H9 (cell line): Measurements from ENCODE around the gene TTLL9. TPM values are rescaled to one million over a fixed set of nuclear protein-coding genes. Genes with fewer than 3 reads are reported as not detected.

Experiments
- DNase-seq: peaks from one replicate; pipeline ENCODE4 v3.0.0-alpha.2; 2017
- H2AFZ ChIP-seq: one replicate; pipeline ENCODE4 v1.6.1; 2013; ENCODE audit warnings: mild to moderate bottlenecking, low read length, control low read depth, moderate library complexity
- H2AK5ac ChIP-seq: 2 replicates; pipeline ENCODE4 v1.6.1; 2013; ENCODE audit warnings: low read length, control low read depth, mixed read lengths; ENCODE audit not compliant: insufficient read length
- H2BK120ac ChIP-seq: one replicate; pipeline ENCODE4 v1.6.1; 2013; ENCODE audit warnings: low read depth, mild to moderate bottlenecking, low read length, control low read depth, inconsistent platforms; ENCODE audit not compliant: poor library complexity, severe bottlenecking
- H2BK12ac ChIP-seq: 2 replicates; pipeline ENCODE4 v1.6.1; 2013; ENCODE audit warnings: low read length, control low read depth, mixed read lengths, low read depth; ENCODE audit not compliant: insufficient read length
- H2BK15ac ChIP-seq: 2 replicates; pipeline ENCODE4 v1.6.1; 2013; ENCODE audit warnings: low read depth, low read length, control low read depth
- H2BK20ac ChIP-seq: one replicate; pipeline ENCODE4 v1.6.1; 2013; ENCODE audit warnings: low read depth, mild to moderate bottlenecking, low read length, control low read depth, inconsistent platforms; ENCODE audit not compliant: poor library complexity, severe bottlenecking
- H2BK5ac ChIP-seq: 2 replicates; pipeline ENCODE4 v1.6.1; 2013; ENCODE audit warnings: low read length, control low read depth, mixed read lengths; ENCODE audit not compliant: insufficient read length
- H3K14ac ChIP-seq: 2 replicates; pipeline ENCODE4 v1.6.1; 2013; ENCODE audit warnings: low read length, control low read depth; ENCODE audit not compliant: insufficient read depth
- H3K18ac ChIP-seq: 2 replicates; pipeline ENCODE4 v1.6.1; 2013; ENCODE audit warnings: low read depth, mild to moderate bottlenecking, mixed read lengths, low read length, control low read depth; ENCODE audit not compliant: insufficient read length
- H3K23ac ChIP-seq: 2 replicates; pipeline ENCODE4 v1.6.1; 2013; ENCODE audit warnings: low read length, control low read depth, mixed read lengths, low read depth; ENCODE audit not compliant: insufficient read length
- H3K23me2 ChIP-seq: 2 replicates; pipeline ENCODE4 v1.6.1; 2013; ENCODE audit warnings: low read depth, mild to moderate bottlenecking, mixed read lengths, low read length, control low read depth; ENCODE audit not compliant: insufficient read length, poor library complexity, severe bottlenecking
- H3K27ac ChIP-seq: 2 replicates; pipeline ENCODE4 v1.5.1; 2013; ENCODE audit warnings: low read length, control low read depth, mixed read lengths, low read depth; ENCODE audit not compliant: insufficient read length
- H3K27me3 ChIP-seq: 2 replicates; pipeline ENCODE4 v1.6.1; 2013; ENCODE audit warnings: low read length, control low read depth, inconsistent platforms; ENCODE audit not compliant: insufficient read depth
- H3K4ac ChIP-seq: 2 replicates; pipeline ENCODE4 v1.6.1; 2013; ENCODE audit warnings: low read depth, mild to moderate bottlenecking, control low read depth, inconsistent platforms, low read length, moderate library complexity
- H3K4me1 ChIP-seq: 2 replicates; pipeline ENCODE4 v1.6.1; 2013; ENCODE audit warnings: low read length, control low read depth, inconsistent platforms; ENCODE audit not compliant: insufficient read depth
- H3K4me2 ChIP-seq: 2 replicates; pipeline ENCODE4 v1.6.1; 2013; ENCODE audit warnings: low read length, control low read depth, mixed read lengths; ENCODE audit not compliant: insufficient read length, insufficient read depth
- H3K56ac ChIP-seq: 2 replicates; pipeline ENCODE4 v1.6.1; 2013; ENCODE audit warnings: low read depth, mild to moderate bottlenecking, mixed read lengths, low read length, control low read depth; ENCODE audit not compliant: insufficient read length
- H3K79me1 ChIP-seq: 2 replicates; pipeline ENCODE4 v1.6.1; 2013; ENCODE audit warnings: low read depth, mild to moderate bottlenecking, moderate library complexity, low read length, control low read depth, inconsistent platforms; ENCODE audit not compliant: insufficient read depth, poor library complexity, severe bottlenecking
- H3K79me2 ChIP-seq: 2 replicates; pipeline ENCODE4 v1.6.1; 2013; ENCODE audit warnings: low read length, control low read depth, inconsistent platforms; ENCODE audit not compliant: insufficient read depth
- H3K9ac ChIP-seq: 2 replicates; pipeline ENCODE4 v1.6.1; 2013; ENCODE audit warnings: low read length, control low read depth, mixed read lengths; ENCODE audit not compliant: insufficient read length; ENCODE audit errors: extremely low read depth
- H3K9me3 ChIP-seq: one replicate; pipeline ENCODE4 v1.6.1; 2013; ENCODE audit warnings: low read depth, low read length, inconsistent platforms; ENCODE audit not compliant: control insufficient read depth
- H3T11ph ChIP-seq: one replicate; pipeline ENCODE4 v1.6.1; 2013; ENCODE audit warnings: mild to moderate bottlenecking, low read length, control low read depth, inconsistent platforms
- H4K20me1 ChIP-seq: one replicate; pipeline ENCODE4 v1.6.1; 2013; ENCODE audit not compliant: control insufficient read depth, insufficient read length, insufficient read depth
- H4K5ac ChIP-seq: 2 replicates; pipeline ENCODE4 v1.6.1; 2013; ENCODE audit warnings: low read depth, mild to moderate bottlenecking, mixed read lengths, low read length, control low read depth; ENCODE audit not compliant: insufficient read length
- H4K8ac ChIP-seq: replicated peaks from 2 replicates; pipeline ENCODE4 v1.6.1; 2013; ENCODE audit warnings: low read length, control low read depth, mixed read lengths, low read depth; ENCODE audit not compliant: insufficient read length
- H4K91ac ChIP-seq: 2 replicates; pipeline ENCODE4 v1.6.1; 2013; ENCODE audit warnings: low read depth, mild to moderate bottlenecking, moderate library complexity, mixed read lengths, low read length, control low read depth; ENCODE audit not compliant: insufficient read length
- H3K27ac Mint-ChIP-seq, 3 experiments: 2 replicates in 2 of 3; 3 replicates in 1 of 3; pipeline ENCODE4 v1.8.0; 2020 to 2021; ENCODE audit warnings: mixed read lengths in 3 of 3, mild to moderate bottlenecking in 1 of 3, moderate library complexity in 1 of 3
- H3K27me3 Mint-ChIP-seq: 2 replicates; pipeline ENCODE4 v1.8.0; 2021; ENCODE audit warnings: low read depth, mild to moderate bottlenecking, moderate library complexity, mixed read lengths
- H3K36me3 Mint-ChIP-seq, 3 experiments: 2 replicates in 2 of 3; 3 replicates in 1 of 3; pipeline ENCODE4 v1.8.0; 2020 to 2021; ENCODE audit warnings: low read depth in 3 of 3, mixed read lengths in 3 of 3; ENCODE audit not compliant: insufficient read depth in 1 of 3
- H3K4me1 Mint-ChIP-seq, 2 experiments: 2 replicates each; pipeline ENCODE4 v1.8.0; 2020; ENCODE audit warnings: mixed read lengths in 2 of 2
- H3K4me3 Mint-ChIP-seq, 2 experiments: 2 replicates in 1 of 2; 3 replicates in 1 of 2; pipeline ENCODE4 v1.8.0; 2020 to 2021; ENCODE audit warnings: mild to moderate bottlenecking in 2 of 2, mixed read lengths in 2 of 2, moderate library complexity in 1 of 2
- H3K9me3 Mint-ChIP-seq, 2 experiments: 2 replicates in 1 of 2; 3 replicates in 1 of 2; pipeline ENCODE4 v1.8.0; 2020; ENCODE audit warnings: mild to moderate bottlenecking in 2 of 2, mixed read lengths in 2 of 2, moderate library complexity in 1 of 2
- CTCF ChIP-seq: fragments of 200-600 bp; sonication (generic); conservative IDR thresholded peaks from 3 replicates; pipeline ENCODE4 v1.8.0; 2021; ENCODE audit warnings: antibody characterized with exemption, mild to moderate bottlenecking
- WGBS: extraction: QIAGEN DNeasy Blood & Tissue Kit; methylation state at CpG from one replicate; pipeline ENCODE4 v1.1.7; 2013; ENCODE audit warnings: missing lambda C conversion rate, low lambda C conversion rate, mixed read lengths; ENCODE audit not compliant: insufficient read length; ENCODE audit errors: extremely low coverage; 5-methylcytosine and 5-hydroxymethylcytosine counted together
- total RNA-seq: library from RNA; stranded (reverse); gene quantifications from 2 replicates; pipeline ENCODE4 v1.2.1, GENCODE V29; 2021

Gene TTLL9
- total RNA-seq, 1 experiment from 2014 or later = 0.20 TPM

- H3K23ac ChIP-seq = no peak overlapping the region
- no peaks in the 10 kb centered on the region for H3K23me2 ChIP-seq
- no peaks in the 10 kb centered on the region for H3K79me2 ChIP-seq
- H3K4me2 ChIP-seq = no peak overlapping the region
- no peak overlapping the region for H4K8ac ChIP-seq
- no peak for DNase-seq
- Mint-ChIP-seq H3K27ac (no peak overlapping the region; a peak in 2 of 7 replicates), H3K36me3 (no peaks in the 10 kb centered on the region), H3K4me1 (peaks cover 2% of the 10 kb centered on the region in 2 experiments; a peak in 1 of 4 replicates), H3K4me3 (no peak overlapping the region), H3K27me3 (peaks cover 16% of the 10 kb centered on the region), H3K9me3 (no peaks in the 10 kb centered on the region)
- H4K5ac ChIP-seq = no peak overlapping the region
- no peak overlapping the region for H2BK12ac ChIP-seq
- no peak overlapping the region for H4K91ac ChIP-seq
- no peak overlapping the region for H2BK5ac ChIP-seq
- H3K79me1 ChIP-seq = no peaks in the 10 kb centered on the region
- no peak overlapping the region for H3T11ph ChIP-seq
- no peak overlapping the region for H3K18ac ChIP-seq
- no peak overlapping the region for H3K4ac ChIP-seq
- WGBS = no CpG with 5 or more reads among the region's 1 CpG
- H2BK120ac ChIP-seq = no peak overlapping the region
- no peak overlapping the region for H3K9ac ChIP-seq
- no peak overlapping the region for H2AK5ac ChIP-seq
- no peaks in the 10 kb centered on the region for H3K9me3 ChIP-seq
- H2AFZ ChIP-seq = no peak overlapping the region
- no peak overlapping the region for H3K27ac ChIP-seq
- H3K27me3 ChIP-seq = no peaks in the 10 kb centered on the region
- H4K20me1 ChIP-seq = no peaks in the 10 kb centered on the region
- no peak overlapping the region for H2BK20ac ChIP-seq
- no peak overlapping the region for H2BK15ac ChIP-seq
- no peak overlapping the region for H3K14ac ChIP-seq
- H3K4me1 ChIP-seq = no peaks in the 10 kb centered on the region
- no peak overlapping the region for H3K56ac ChIP-seq
- TF ChIP-seq CTCF = no peak
These were observed 117.3 kb downstream of the TTLL9 start for GRCh38 chr20:31987744-31988143.
